Ovary (tissue), 3 donors: ENCODE data around the gene RAB40B.

Source experiments
- EP300 ChIP-seq: sonication (generic); formaldehyde crosslinking; IDR thresholded peaks from one replicate; pipeline ENCODE4 v1.6.1; 2017; ENCODE audit warnings: antibody characterized with exemption
- POLR2A ChIP-seq: fragments of 450-650 bp; IDR thresholded peaks from one replicate; pipeline ENCODE4 v1.6.1; 2017; ENCODE audit warnings: antibody characterized with exemption, mild to moderate bottlenecking, moderate library complexity
- TF ChIP-seq, protein P1 (sequence below), 3 donors: fragments of 450-650 bp in 2 of 3; fragments of 200-600 bp in 1 of 3; IDR thresholded peaks; one replicate each; pipeline versions ENCODE4 v1.5.1 to v1.8.0; 2016 to 2022; ENCODE audit warnings: antibody characterized with exemption in 3 of 3, mild to moderate bottlenecking in 1 of 3
- donor health status: DM: no; HTN: no; CAD: no.

DNA sequence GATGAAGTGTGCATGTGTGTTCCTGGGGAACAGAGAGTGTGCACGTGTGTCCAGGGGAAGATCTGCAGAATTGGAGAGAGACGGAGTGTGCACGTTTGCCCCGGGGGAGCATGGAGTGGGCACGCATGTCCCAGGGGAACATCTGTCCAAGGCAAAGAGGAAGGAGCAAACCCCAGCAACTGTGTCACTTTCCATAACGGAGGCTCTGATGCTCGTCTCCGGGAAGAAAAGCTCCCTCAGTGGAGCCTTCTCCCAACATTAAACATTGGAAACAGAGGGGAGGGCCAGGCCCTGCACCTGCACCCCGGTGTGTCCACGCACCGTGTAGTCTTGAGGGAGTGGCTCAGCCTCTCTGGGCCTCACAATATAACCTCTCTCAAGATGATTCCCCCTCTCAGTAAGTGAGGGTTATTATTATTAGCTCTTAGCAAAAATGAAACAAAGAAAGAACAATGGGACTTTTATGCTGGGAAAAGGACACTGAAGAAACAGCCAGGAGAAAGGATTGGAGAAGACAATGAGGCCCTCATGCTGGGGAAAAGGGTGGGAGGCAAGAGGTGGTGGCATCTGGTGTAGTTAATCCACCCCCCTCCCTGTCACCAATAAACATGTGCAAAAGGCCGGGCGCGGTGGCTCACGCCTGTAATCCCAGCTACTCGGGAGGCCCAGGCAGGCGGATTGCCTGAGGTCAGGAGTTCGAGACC, 7.6 kb downstream of the RAB40B start:
- TF ChIP-seq EP300 = no peak
- TF ChIP-seq, protein P1, sequence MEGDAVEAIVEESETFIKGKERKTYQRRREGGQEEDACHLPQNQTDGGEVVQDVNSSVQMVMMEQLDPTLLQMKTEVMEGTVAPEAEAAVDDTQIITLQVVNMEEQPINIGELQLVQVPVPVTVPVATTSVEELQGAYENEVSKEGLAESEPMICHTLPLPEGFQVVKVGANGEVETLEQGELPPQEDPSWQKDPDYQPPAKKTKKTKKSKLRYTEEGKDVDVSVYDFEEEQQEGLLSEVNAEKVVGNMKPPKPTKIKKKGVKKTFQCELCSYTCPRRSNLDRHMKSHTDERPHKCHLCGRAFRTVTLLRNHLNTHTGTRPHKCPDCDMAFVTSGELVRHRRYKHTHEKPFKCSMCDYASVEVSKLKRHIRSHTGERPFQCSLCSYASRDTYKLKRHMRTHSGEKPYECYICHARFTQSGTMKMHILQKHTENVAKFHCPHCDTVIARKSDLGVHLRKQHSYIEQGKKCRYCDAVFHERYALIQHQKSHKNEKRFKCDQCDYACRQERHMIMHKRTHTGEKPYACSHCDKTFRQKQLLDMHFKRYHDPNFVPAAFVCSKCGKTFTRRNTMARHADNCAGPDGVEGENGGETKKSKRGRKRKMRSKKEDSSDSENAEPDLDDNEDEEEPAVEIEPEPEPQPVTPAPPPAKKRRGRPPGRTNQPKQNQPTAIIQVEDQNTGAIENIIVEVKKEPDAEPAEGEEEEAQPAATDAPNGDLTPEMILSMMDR (IDR thresholded peaks at IDR 0.05) = no peak
- TF ChIP-seq POLR2A = no peak
